Measurements from ENCODE around the gene RACGAP1.

RACGAP1 gene

GRCh38 chr12:50025187-50026059 lies at the start of gene RACGAP1:
Gene RACGAP1 (minus strand): TSS chr12:50025494. CDS start chr12:50016715, 8,779 bp downstream.
- FAIRE-seq (peak; percentile 92), DNase-seq (ENCODE audit: low spot score) (peak; percentile 96)

- DNase-seq (ENCODE audit: low spot score) (no peak), FAIRE-seq (no peak)
These were observed 48.4 kb upstream of the RACGAP1 start for GRCh38 chr12:50073712-50074111.

GRCh38 chr12:50073206-50073605 lies 47.9 kb upstream of the RACGAP1 start:
- DNase-seq (ENCODE audit: low spot score) (no peak), FAIRE-seq (no peak)

GRCh38 chr12:50072198-50072907 lies 47.1 kb upstream of the RACGAP1 start:
- FAIRE-seq = no peak

GRCh38 chr12:50070314-50071060 lies 45.2 kb upstream of the RACGAP1 start:
- DNase-seq (ENCODE audit: low spot score) (peak; percentile 64), FAIRE-seq (no peak)

More at GRCh38 chr12:50072198-50072907, 47.1 kb upstream of the RACGAP1 start:
- DNase-seq (ENCODE audit: low spot score) = no peak

- no peak for FAIRE-seq
- DNase-seq (ENCODE audit: low spot score) = no peak
These were observed 44.2 kb upstream of the RACGAP1 start for GRCh38 chr12:50069539-50069938.

- no peak for DNase-seq (ENCODE audit: low spot score)
- no peak for FAIRE-seq
These were observed 43.8 kb upstream of the RACGAP1 start for GRCh38 chr12:50069069-50069468.

- DNase-seq (ENCODE audit: low spot score) = peak; percentile 74
- FAIRE-seq = no peak
These were observed 41.1 kb upstream of the RACGAP1 start for GRCh38 chr12:50066402-50066801.

- FAIRE-seq = no peak
- DNase-seq (ENCODE audit: low spot score) = no peak
These were observed 40.5 kb upstream of the RACGAP1 start for GRCh38 chr12:50065726-50066310.

GRCh38 chr12:50062728-50063460 lies 37.6 kb upstream of the RACGAP1 start:
- FAIRE-seq = no peak
- no peak for DNase-seq (ENCODE audit: low spot score)

- DNase-seq (ENCODE audit: low spot score) (no peak), FAIRE-seq (no peak)
These were observed 36.8 kb upstream of the RACGAP1 start for GRCh38 chr12:50061946-50062686.

GRCh38 chr12:50061171-50061570 lies 35.9 kb upstream of the RACGAP1 start:
- FAIRE-seq (no peak), DNase-seq (ENCODE audit: low spot score) (no peak)

- no peak for FAIRE-seq
These were observed 34.8 kb upstream of the RACGAP1 start for GRCh38 chr12:50060120-50060468.

GRCh38 chr12:50059440-50060119 lies 34.3 kb upstream of the RACGAP1 start:
- DNase-seq (ENCODE audit: low spot score) (peak; percentile 37), FAIRE-seq (no peak)

More at GRCh38 chr12:50060120-50060468, 34.8 kb upstream of the RACGAP1 start:
- no peak for DNase-seq (ENCODE audit: low spot score)

- no peak for FAIRE-seq
These were observed 33.5 kb upstream of the RACGAP1 start for GRCh38 chr12:50058743-50059312.

GRCh38 chr12:50057896-50058670 lies 32.8 kb upstream of the RACGAP1 start:
- no peak for FAIRE-seq
- DNase-seq (ENCODE audit: low spot score) = no peak

More at GRCh38 chr12:50058743-50059312, 33.5 kb upstream of the RACGAP1 start:
- no peak for DNase-seq (ENCODE audit: low spot score)

GRCh38 chr12:50057000-50057841 lies 31.9 kb upstream of the RACGAP1 start, which contains the start of gene ASIC1:
Gene ASIC1 (plus strand): TSS chr12:50057596. CDS start chr12:50058767, 1,171 bp downstream.
- FAIRE-seq (no peak), DNase-seq (ENCODE audit: low spot score) (no peak)

All from RCC 7860 (cell line).